GM18907 (cell line): ENCODE measurements around the gene ATP6V1E1.

Source experiments
- ATAC-seq: cut with Tn5 transposase; IDR thresholded peaks from one replicate; pipeline ENCODE4 v1.9.1; 2021; ENCODE audit warnings: mild to moderate bottlenecking, moderate library complexity; ENCODE audit not compliant: unreplicated experiment

The ATP6V1E1 gene

GRCh38 chr22:17634696-17635095 lies 6.1 kb upstream of the ATP6V1E1 start:
- no peak for ATAC-seq

- ATAC-seq = no peak
Measured at GRCh38 chr22:17633998-17634323, 5.4 kb upstream of the ATP6V1E1 start.

GRCh38 chr22:17633217-17633997 lies 4.9 kb upstream of the ATP6V1E1 start:
- no peak for ATAC-seq

GRCh38 chr22:17631076-17631565 lies 2.6 kb upstream of the ATP6V1E1 start:
- ATAC-seq = no peak

- no peak for ATAC-seq
Measured at GRCh38 chr22:17629641-17630040, 1.1 kb upstream of the ATP6V1E1 start.

- peak; percentile 4 for ATAC-seq
Measured at GRCh38 chr22:17629173-17629489, 582 bp upstream of the ATP6V1E1 start.

- ATAC-seq = no peak
Measured at GRCh38 chr22:17627961-17628405, 566 bp downstream of the ATP6V1E1 start.

GRCh38 chr22:17613280-17613679 lies 15.3 kb downstream of the ATP6V1E1 start:
- no peak for ATAC-seq

- ATAC-seq = no peak
Measured at GRCh38 chr22:17612057-17612456, 16.5 kb downstream of the ATP6V1E1 start.

GRCh38 chr22:17607891-17608521 lies 20.5 kb downstream of the ATP6V1E1 start:
- no peak for ATAC-seq

GRCh38 chr22:17606496-17606895 lies 22.1 kb downstream of the ATP6V1E1 start:
- no peak for ATAC-seq

- no peak for ATAC-seq
Measured at GRCh38 chr22:17603668-17604067, 24.9 kb downstream of the ATP6V1E1 start.

- ATAC-seq = no peak
Measured at GRCh38 chr22:17601031-17601430, 27.5 kb downstream of the ATP6V1E1 start.

GRCh38 chr22:17598318-17598717 lies 30.2 kb downstream of the ATP6V1E1 start:
- ATAC-seq = no peak

- ATAC-seq = no peak
Measured at GRCh38 chr22:17597217-17597616, 31.3 kb downstream of the ATP6V1E1 start.

- ATAC-seq = no peak
Measured at GRCh38 chr22:17596226-17596625, 32.3 kb downstream of the ATP6V1E1 start.

GRCh38 chr22:17592201-17592600 lies 36.3 kb downstream of the ATP6V1E1 start:
- no peak for ATAC-seq

- ATAC-seq = no peak
Measured at GRCh38 chr22:17590586-17590985, 38.0 kb downstream of the ATP6V1E1 start.

- no peak for ATAC-seq
Measured at GRCh38 chr22:17589810-17590375, 38.7 kb downstream of the ATP6V1E1 start.

- no peak for ATAC-seq
Measured at GRCh38 chr22:17588606-17589005, 39.9 kb downstream of the ATP6V1E1 start.

GRCh38 chr22:17587629-17588028 lies 40.9 kb downstream of the ATP6V1E1 start:
- no peak for ATAC-seq

GRCh38 chr22:17586831-17587440 lies 41.6 kb downstream of the ATP6V1E1 start:
- no peak for ATAC-seq
